NCI-H2081 (cell line): ENCODE data around the gene GCC1.

ENCODE experiments used
- DNase-seq, 2 experiments: peaks; one replicate each; lab custom pipeline; 2025; lab: John Stamatoyannopoulos, UW

The GCC1 gene

DNA sequence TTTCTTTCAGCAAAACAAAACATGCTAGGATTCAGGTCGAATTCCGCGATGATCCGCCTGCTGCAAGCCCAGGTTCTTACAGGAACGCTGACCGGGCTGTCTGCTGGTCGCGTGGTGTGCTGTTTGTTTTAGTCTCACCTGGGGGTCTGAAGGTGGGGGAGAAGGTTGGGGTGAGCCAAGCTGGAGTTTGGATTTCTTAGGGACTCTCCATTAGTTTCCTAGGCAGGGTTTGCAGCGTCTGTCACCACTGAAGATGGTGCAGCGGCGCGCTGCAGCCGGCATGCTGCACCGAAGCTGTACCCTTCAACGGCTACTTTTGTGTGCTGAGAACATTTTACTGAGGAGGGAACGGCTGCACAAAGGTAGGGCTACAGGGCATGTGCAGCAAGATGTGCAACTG lies 48.7 kb downstream of the GCC1 start:
- no peak for DNase-seq

DNA sequence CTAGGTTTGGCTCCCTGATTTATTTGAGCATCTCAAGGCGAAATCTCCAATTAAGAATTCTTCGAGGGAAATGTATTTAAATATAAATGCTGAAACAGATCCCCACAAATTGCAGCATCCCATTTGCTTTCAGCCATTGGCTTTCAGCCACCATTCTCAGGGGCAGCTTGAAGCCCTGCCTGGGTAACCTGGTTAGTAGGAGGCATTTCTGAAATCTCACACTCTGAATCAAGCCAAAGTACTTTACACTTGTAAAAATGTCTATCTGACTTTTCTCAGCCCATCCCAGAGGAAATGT lies 49.1 kb downstream of the GCC1 start:
- DNase-seq = no peak

DNA sequence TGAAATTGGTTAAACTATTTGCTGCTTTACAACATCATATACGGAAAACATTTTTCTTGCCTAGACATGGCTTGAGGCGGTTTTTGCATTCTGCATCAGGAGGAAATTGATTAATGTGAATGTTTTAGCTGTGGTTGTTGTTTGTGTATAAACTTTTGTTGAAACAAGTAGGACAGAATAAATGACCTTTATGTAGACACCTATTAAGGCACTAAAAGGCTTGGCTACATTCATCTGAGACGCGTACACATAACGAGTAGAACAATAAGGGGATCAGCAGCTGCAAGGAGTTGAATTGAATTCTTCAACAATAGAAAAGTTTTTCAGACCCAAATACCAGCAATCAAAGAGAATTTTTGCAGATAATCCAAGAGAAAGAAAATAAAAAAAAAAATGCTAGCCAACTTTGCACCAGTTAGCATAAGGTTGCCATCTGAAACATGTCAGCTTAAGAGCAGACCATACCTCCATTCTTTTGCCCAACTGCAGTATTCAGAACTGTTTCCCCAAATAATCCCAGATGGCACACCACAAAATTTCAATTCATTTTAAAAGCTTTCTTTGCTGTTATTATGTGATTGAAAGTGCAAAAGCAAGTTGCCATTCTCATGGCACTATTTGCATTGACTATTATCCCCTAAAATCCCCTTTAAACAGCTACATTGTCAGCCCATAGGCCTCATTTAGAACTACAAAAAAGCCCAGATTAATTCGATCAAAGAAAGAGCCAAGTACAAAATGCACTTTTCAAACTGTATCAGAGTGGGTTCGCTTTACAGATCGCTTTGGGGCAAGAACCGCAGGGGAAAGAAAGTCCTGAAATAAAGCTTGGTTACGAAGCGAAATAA lies 49.6 kb downstream of the GCC1 start:
- no peak for DNase-seq

DNA sequence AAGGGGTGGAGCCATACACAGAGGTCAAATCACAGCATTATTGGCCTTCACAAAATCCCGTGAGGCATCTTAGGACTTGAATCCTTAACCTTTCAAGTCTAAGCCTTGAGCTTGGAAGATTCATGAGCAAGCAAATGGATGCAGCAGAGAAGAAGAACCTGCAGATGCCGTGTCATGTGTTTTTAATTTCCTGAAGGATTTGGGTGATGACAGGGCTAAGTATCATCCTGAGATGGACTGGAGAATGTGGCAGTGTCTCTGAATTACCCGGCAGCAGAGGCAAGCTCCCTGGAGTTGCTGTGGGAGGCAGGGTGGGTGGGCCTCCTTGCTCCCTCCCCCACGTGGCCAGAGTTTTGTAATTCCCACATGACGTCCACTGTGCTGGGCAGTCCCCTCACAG lies 50.8 kb downstream of the GCC1 start:
- DNase-seq = no peak

DNA sequence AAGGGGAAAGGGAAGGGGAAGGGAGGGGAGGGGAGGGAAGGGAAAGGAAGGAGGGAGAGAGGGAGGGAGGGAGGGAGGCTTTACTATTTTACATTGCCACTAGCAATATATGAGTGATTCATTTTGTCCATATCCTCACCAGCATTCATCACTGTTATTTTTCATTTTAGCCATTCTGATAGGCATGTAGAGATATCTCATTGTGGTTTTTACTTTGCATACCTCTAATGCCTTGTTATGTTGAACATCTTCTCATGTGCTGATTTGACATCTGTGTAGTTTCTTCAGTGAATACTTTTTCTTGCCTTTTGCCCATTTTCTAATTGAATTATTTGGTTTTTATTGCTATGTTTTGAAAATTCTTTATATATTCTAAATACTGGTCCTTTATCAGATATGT lies 52.7 kb downstream of the GCC1 start:
- no peak for DNase-seq

DNA sequence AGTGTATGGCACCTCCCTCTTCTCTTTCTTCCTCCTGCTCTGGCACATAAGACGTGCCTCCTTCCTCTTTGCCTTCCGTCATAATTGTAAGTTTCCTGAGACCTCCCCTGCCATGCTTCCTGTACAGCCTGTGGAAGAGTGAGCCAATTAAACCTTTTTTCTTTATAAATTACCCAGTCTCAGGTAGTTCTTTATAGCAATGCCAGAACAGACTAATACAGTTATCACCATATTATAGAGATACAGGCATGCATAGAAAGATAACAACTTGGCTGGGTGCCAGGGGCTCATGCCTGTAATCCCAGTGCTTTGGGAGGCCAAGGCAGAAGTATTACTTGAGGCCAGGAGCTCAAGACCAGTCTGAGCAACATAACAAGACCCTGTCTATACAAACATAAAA lies 53.2 kb downstream of the GCC1 start:
- no peak for DNase-seq
